ENCODE data around the gene S100A11. TPM values are rescaled to one million over a fixed set of nuclear protein-coding genes. Genes with fewer than 3 reads are reported as not detected.
A peak's percentile ranks its signal among the peaks of the same experiment; 100 is the strongest.

The S100A11 gene
- total and polyA plus RNA-seq, 8 donors = 203 to 868 (median 247) TPM

DNA sequence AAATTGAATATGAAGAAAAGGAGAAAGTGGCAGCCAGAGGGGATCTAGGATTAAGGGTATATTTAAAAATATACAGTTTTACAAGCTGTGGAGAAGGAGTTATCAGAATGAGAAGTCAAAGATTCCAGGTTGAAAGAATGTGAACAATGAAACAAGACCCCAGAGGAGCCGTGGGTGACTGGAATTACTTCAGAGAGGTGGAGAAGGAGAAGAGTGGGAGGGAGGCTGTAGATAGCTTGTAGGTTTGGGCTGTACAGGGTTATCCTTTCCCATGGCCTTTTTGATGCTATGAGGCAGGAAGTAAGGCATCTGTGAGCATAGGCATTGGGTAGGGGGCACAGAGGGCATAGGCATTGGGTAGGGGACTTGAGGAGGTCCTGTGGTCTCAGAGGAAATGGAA lies 5.2 kb upstream of the S100A11 start:
- Histone ChIP-seq H3K27ac (no peak overlapping the region), H3K4me3 (no peak overlapping the region), H3K9me3 (no peaks in the 10 kb centered on the region), H3K4me1 (peaks cover 10 to 43% of the 10 kb centered on the region in 2 donors), H3K27me3 (no peaks in the 10 kb centered on the region), H3K36me3 (no peaks in the 10 kb centered on the region)
- intact Hi-C loops (cut with DNase I) = no loop called here
- TF ChIP-seq, protein P1, sequence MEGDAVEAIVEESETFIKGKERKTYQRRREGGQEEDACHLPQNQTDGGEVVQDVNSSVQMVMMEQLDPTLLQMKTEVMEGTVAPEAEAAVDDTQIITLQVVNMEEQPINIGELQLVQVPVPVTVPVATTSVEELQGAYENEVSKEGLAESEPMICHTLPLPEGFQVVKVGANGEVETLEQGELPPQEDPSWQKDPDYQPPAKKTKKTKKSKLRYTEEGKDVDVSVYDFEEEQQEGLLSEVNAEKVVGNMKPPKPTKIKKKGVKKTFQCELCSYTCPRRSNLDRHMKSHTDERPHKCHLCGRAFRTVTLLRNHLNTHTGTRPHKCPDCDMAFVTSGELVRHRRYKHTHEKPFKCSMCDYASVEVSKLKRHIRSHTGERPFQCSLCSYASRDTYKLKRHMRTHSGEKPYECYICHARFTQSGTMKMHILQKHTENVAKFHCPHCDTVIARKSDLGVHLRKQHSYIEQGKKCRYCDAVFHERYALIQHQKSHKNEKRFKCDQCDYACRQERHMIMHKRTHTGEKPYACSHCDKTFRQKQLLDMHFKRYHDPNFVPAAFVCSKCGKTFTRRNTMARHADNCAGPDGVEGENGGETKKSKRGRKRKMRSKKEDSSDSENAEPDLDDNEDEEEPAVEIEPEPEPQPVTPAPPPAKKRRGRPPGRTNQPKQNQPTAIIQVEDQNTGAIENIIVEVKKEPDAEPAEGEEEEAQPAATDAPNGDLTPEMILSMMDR (IDR thresholded peaks at IDR 0.05) = no peak
- no peak for DNase-seq
- no peak for ATAC-seq

DNA sequence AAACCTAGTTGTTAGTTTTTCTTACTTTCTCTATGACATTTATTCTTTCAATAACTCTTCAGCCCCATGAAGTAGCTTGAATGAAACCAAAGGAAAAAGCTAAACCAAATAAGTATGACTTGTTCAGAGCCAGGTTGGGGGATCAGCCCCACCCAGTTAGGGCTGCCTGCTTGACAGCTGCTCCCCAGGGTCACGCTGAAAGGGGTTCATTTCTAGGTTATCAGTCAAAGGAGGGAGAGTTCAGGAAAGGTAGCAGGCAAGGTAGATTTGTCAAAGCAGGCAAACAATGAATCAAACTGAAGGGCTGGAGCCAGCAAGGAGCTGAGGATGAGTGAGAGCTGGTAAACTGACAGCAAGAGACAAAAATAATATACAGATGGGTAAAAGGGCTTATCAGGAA lies 3.1 kb upstream of the S100A11 start:
- H3K4me3 ChIP-seq = no peak overlapping the region
- no peaks in the 10 kb centered on the region for H3K36me3 ChIP-seq
- H3K9me3 ChIP-seq = no peaks in the 10 kb centered on the region
- no peak for ATAC-seq
- intact Hi-C loops (cut with DNase I) = no loop called here
- DNase-seq = no peak
- peaks cover 8 to 46% of the 10 kb centered on the region in 2 donors for H3K4me1 ChIP-seq
- H3K27ac ChIP-seq = peak overlapping the region in 1 of 2 donors; percentile 98
- TF ChIP-seq, protein P1 (IDR thresholded peaks at IDR 0.05) = no peak
- no peaks in the 10 kb centered on the region for H3K27me3 ChIP-seq

DNA sequence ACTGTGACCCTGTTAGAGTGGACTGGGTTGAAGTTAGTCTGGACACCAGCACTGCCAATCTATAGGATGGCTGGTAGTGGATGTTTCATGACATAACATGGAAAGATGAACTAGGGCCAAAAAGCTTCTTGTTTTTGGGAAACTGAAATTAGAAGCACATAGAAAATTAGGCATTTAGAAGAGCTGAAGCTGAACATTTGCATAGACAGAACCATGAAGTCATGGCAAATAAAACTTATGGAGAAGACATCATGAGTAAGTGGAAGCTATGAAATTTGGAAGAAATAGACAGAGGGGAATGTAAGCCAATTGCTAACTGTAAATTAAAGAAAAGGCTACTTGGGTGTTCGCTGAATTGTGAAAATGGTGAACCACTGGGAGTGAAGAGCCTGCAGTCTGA lies 2.7 kb upstream of the S100A11 start:
- Histone ChIP-seq H3K27ac (peak overlapping the region in 1 of 2 donors; percentile 98), H3K9me3 (no peaks in the 10 kb centered on the region), H3K27me3 (no peaks in the 10 kb centered on the region), H3K4me3 (no peak overlapping the region), H3K4me1 (peaks cover 10 to 50% of the 10 kb centered on the region in 2 donors), H3K36me3 (no peaks in the 10 kb centered on the region)
- intact Hi-C loops (cut with DNase I) = no loop called here
- no peak for ATAC-seq
- TF ChIP-seq, protein P1 (IDR thresholded peaks at IDR 0.05) = no peak
- no peak for DNase-seq

DNA sequence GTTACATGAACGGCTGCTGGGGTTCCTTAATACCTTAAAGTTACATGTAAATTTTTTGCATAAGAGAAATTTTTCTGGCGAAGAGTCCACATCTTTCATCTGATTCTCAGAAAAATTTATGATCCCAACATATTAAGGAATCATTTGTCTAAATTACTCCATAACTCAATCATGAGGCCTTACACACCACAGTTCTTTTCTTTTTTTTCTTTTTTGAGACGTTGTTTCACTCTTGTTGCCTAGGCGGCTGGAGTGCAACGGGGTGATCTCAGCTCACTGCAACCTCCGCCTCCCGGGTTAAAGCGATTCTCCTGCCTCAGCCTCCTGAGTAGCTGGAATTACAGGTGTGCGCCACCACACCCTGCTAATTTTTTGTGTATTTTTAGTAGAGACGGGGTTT lies 2.1 kb upstream of the S100A11 start:
- Histone ChIP-seq H3K9me3 (no peaks in the 10 kb centered on the region), H3K36me3 (peaks cover 0 to 5% of the 10 kb centered on the region in 2 donors), H3K27ac (peak overlapping the region; percentile 97 to 98), H3K4me3 (no peak overlapping the region), H3K27me3 (no peaks in the 10 kb centered on the region), H3K4me1 (peaks cover 16 to 56% of the 10 kb centered on the region in 2 donors)
- DNase-seq = no peak
- intact Hi-C loops (cut with DNase I) = no loop called here
- TF ChIP-seq, protein P1 (IDR thresholded peaks at IDR 0.05) = no peak
- ATAC-seq = no peak

DNA sequence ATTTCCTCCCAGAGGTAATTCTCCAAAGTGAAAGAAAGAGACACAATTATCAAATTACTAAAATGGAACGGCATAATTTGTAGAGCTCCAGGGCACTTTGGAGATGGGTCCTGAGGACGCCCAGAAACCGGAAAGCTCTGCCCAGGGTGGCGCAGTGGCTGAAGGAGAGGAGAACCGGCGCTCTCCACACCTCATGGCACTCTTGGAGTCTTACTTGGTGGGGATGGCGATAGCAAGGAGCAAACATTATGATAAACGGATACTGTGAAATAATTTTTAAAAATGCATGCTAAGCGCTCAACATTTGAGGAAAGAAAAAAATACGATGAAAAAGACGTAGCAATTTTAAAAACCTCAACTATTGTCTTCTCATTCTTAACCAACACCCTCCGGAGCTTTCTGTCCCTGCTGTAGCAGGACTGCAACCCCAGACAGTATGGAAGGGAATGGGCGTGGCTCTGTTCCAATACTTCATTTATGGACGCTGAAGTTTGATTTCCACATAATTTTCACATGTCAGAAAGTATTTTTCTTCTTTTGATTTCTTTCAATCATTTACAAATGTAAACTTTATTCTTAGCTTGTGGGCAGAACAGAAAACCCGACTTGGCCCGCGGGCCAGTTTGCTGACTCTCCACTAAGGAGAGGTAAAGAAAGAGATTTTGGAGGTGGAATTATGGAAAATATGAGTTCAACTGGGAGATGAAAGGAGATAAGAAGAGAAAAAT lies 1.1 kb downstream of the S100A11 start:
- ATAC-seq = peak; percentile 36
- peak overlapping the region; percentile 97 to 98 for H3K27ac ChIP-seq
- intact Hi-C loops (cut with DNase I) = no loop called here
- TF ChIP-seq, protein P1 (IDR thresholded peaks at IDR 0.05) = no peak
- no peaks in the 10 kb centered on the region for H3K9me3 ChIP-seq
- peaks cover 17 to 87% of the 10 kb centered on the region in 2 donors for H3K4me1 ChIP-seq
- peak in 1 of 4 donors; percentile 55 for DNase-seq
- peak overlapping the region; percentile 65 to 83 for H3K4me3 ChIP-seq
- H3K27me3 ChIP-seq = no peaks in the 10 kb centered on the region
- peaks cover 5 to 37% of the 10 kb centered on the region in 2 donors for H3K36me3 ChIP-seq

All from left lung (tissue), 10 donors.